Activated CD4-positive, alpha-beta T cell treated with anti-CD3 and anti-CD28 coated beads, Interleukin-2, amount 10 ng/mL, durations not matched to agents 7 days and 5 days (primary cell): ENCODE measurements around the gene GPD1. TPM values are rescaled to one million over a fixed set of nuclear protein-coding genes. Genes with fewer than 3 reads are reported as not detected.
"Not testable (repeated sequence)": the region's sequence is repeated elsewhere in the genome, so short reads cannot be mapped to it uniquely, and the experiment has no call there.

ENCODE experiments used
- CTCF ChIA-PET: fragments of 350-600 bp; sonication (Branson Sonifier 250); formaldehyde crosslinking; loops from one replicate; lab custom pipeline; 2021; ENCODE audit warnings: antibody characterized with exemption; lab: Charles Lee
- POLR2A ChIA-PET: fragments of 350-600 bp; sonication (Branson Sonifier 250); formaldehyde crosslinking; loops from one replicate; lab custom pipeline; 2021; ENCODE audit warnings: antibody characterized with exemption; lab: Charles Lee
- DNase-seq: peaks from one replicate; pipeline ENCODE4 v3.0.0-alpha.2; 2020
- H3K27ac Mint-ChIP-seq: one replicate; pipeline ENCODE4 v1.8.0; 2021; ENCODE audit warnings: mild to moderate bottlenecking, moderate library complexity, mixed read lengths
- H3K27me3 Mint-ChIP-seq: one replicate; pipeline ENCODE4 v1.8.0; 2021; ENCODE audit warnings: mixed read lengths
- H3K36me3 Mint-ChIP-seq: one replicate; pipeline ENCODE4 v1.8.0; 2021; ENCODE audit warnings: low read depth, mixed read lengths
- H3K4me1 Mint-ChIP-seq: one replicate; pipeline ENCODE4 v1.8.0; 2021; ENCODE audit warnings: mixed read lengths
- H3K4me3 Mint-ChIP-seq: one replicate; pipeline ENCODE4 v1.8.0; 2021; ENCODE audit warnings: mild to moderate bottlenecking, moderate library complexity, mixed read lengths
- H3K9me3 Mint-ChIP-seq: one replicate; pipeline ENCODE4 v1.8.0; 2021; ENCODE audit warnings: mixed read lengths
- total RNA-seq, 2 experiments: library from RNA; stranded (reverse); gene quantifications; one replicate each; pipeline ENCODE4 v1.2.3, GENCODE V29; 2021

Gene GPD1
- total RNA-seq, 2 experiments from 2014 or later: 0.25 to 0.37 TPM

DNA sequence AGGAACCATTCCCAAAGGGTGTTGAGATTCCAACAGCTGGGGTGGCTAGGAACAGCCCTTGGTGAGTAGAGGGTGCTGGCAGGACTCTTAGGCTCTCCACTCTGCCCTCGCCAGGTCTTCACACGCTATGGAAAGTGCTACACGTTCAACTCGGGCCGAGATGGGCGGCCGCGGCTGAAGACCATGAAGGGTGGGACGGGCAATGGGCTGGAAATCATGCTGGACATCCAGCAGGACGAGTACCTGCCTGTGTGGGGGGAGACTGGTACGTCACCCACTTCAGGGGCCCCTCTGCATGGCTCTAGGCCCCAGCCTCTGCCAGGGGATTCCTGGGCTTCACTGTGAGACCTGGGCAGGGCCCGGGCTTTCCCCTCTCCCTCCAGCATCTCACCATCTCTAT lies 26.7 kb upstream of the GPD1 start:
- Mint-ChIP-seq H3K4me3 (no peak overlapping the region), H3K36me3 (no peaks in the 10 kb centered on the region), H3K27me3 (no peaks in the 10 kb centered on the region), H3K9me3 (no peaks in the 10 kb centered on the region), H3K4me1 (peaks cover 2% of the 10 kb centered on the region), H3K27ac (no peak overlapping the region)
- DNase-seq: no peak
- CTCF ChIA-PET: interaction anchor here (1.1 to 3.7 kb wide), 5 partner anchors 7 to 110 kb away, joined by 3 to 16 read pairs (median 6); partner anchors contain the start of genes COX14 and SMARCD1
- POLR2A ChIA-PET: no interaction called here

DNA sequence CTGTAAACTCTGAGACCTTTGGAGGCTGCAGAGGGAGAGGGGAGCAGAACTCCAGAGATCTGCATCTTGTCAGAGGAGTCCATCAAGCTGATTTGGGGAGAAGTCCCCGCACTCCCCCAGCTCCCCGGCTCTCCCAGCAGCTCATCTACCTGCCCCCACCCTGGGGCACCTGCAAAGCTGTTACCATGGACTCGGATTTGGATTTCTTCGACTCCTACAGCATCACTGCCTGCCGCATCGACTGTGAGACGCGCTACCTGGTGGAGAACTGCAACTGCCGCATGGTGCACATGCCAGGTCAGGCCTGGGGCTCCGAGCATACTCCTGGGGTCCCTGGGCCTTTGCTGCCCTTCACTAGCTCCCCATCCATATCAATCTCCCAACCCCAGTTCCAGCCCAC lies 25.5 kb upstream of the GPD1 start:
- peaks cover 3% of the 10 kb centered on the region for H3K4me1 Mint-ChIP-seq
- ChIA-PET CTCF (interaction anchor here (0.8 kb wide), 1 partner anchor 8 kb away, joined by 3 read pairs; no protein-coding TSS in a partner anchor), POLR2A (no interaction called here)
- H3K27me3 Mint-ChIP-seq: no peaks in the 10 kb centered on the region
- no peaks in the 10 kb centered on the region for H3K9me3 Mint-ChIP-seq
- H3K4me3 Mint-ChIP-seq: no peak overlapping the region
- H3K36me3 Mint-ChIP-seq: no peaks in the 10 kb centered on the region
- DNase-seq: no peak
- no peak overlapping the region for H3K27ac Mint-ChIP-seq

DNA sequence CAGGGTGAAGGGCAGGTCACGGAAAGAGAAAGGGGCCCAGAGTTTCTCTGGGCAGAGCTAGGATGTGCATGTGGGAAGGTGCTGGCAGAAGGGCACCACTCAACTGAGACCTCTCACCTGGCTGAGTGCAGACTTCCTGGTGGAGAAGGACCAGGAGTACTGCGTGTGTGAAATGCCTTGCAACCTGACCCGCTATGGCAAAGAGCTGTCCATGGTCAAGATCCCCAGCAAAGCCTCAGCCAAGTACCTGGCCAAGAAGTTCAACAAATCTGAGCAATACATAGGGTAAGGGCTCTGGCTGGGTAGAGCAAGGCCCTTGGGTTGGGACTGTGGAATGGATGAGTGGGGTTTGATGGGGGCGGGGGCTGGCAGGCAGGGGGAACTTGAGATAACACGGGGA lies 24.0 kb upstream of the GPD1 start:
- DNase-seq: no peak
- CTCF ChIA-PET: no interaction called here
- Mint-ChIP-seq H3K36me3 (no peaks in the 10 kb centered on the region), H3K27ac (no peak overlapping the region), H3K9me3 (no peaks in the 10 kb centered on the region), H3K27me3 (no peaks in the 10 kb centered on the region), H3K4me3 (no peak overlapping the region), H3K4me1 (peaks cover 10% of the 10 kb centered on the region)
- POLR2A ChIA-PET: no interaction called here

- Mint-ChIP-seq H3K27ac (no peak overlapping the region), H3K9me3 (no peaks in the 10 kb centered on the region), H3K27me3 (no peaks in the 10 kb centered on the region), H3K36me3 (no peaks in the 10 kb centered on the region), H3K4me3 (no peak overlapping the region), H3K4me1 (peaks cover 18% of the 10 kb centered on the region)
- no peak for DNase-seq
- ChIA-PET POLR2A (no interaction called here), CTCF (interaction anchor here (2.7 to 6.0 kb wide), 2 partner anchors 11 to 30 kb away, joined by 11 to 68 read pairs; partner anchors contain the start of gene COX14)
These were observed 22.6 kb upstream of the GPD1 start for GRCh38 chr12:50081096-50081808.

- H3K4me3 Mint-ChIP-seq: no peak overlapping the region
- H3K27me3 Mint-ChIP-seq: no peaks in the 10 kb centered on the region
- no peak overlapping the region for H3K27ac Mint-ChIP-seq
- H3K9me3 Mint-ChIP-seq: no peaks in the 10 kb centered on the region
- CTCF ChIA-PET: interaction anchor here (0.5 to 6.0 kb wide), 7 partner anchors 7 to 86 kb away, joined by 3 to 68 read pairs (median 4); partner anchors contain the start of gene COX14
- POLR2A ChIA-PET: interaction anchor here (0.6 kb wide), 1 partner anchor 627 kb away, joined by 4 read pairs; no protein-coding TSS in a partner anchor
- H3K4me1 Mint-ChIP-seq: peaks cover 25% of the 10 kb centered on the region
- no peak for DNase-seq
- peaks cover 7% of the 10 kb centered on the region for H3K36me3 Mint-ChIP-seq
These were observed 21.2 kb upstream of the GPD1 start for GRCh38 chr12:50082644-50083043.

DNA sequence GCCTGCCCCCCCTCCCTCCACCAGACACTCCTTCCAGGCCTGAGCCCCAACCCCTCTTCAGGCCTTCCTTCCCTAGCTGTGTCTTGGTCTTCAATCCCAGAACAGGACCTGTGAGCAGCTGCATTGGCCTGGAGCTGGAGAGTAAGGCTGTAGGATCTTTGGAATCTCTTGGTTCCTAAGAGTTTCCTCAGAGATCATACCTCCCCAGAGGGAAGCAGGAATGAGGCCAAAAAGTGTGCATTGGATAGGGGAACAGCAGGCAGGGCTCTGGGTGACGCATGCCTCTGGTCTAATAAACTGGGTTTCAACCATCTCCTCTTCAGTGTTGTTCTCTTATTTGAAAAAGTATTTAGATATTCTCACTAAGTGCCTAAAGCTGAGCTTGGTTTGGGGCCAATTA lies 20.5 kb upstream of the GPD1 start:
- Mint-ChIP-seq H3K9me3 (no peaks in the 10 kb centered on the region), H3K27ac (peak overlapping the region; percentile 48), H3K36me3 (peaks cover 10% of the 10 kb centered on the region), H3K4me1 (peaks cover 31% of the 10 kb centered on the region), H3K27me3 (no peaks in the 10 kb centered on the region), H3K4me3 (peak overlapping the region; percentile 68)
- CTCF ChIA-PET: interaction anchor here (0.9 to 6.0 kb wide), 6 partner anchors 8 to 46 kb away, joined by 3 to 68 read pairs (median 8); partner anchors contain the start of gene COX14
- no peak for DNase-seq
- POLR2A ChIA-PET: interaction anchor here (0.6 kb wide), 1 partner anchor 626 kb away, joined by 4 read pairs; no protein-coding TSS in a partner anchor

DNA sequence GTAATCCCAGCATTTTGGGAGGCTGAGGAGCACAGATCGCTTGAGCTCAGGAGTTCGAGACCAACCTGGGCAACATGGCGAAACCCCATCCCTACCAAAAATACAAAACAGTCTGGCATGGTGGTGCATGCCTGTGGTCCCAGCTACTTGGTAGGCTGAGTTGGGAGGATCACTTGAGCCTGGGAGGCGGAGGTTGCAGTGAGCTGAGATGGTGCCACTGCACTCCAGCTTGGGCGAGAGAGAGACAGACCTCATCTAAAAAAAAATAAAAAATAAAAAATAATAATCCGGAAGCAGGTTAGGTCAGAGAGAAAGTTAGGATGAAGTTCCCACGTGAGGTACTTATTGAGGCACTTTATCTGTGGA lies 19.4 kb upstream of the GPD1 start:
- CTCF ChIA-PET: interaction anchor here (0.6 to 6.0 kb wide), 11 partner anchors 9 to 378 kb away, joined by 3 to 68 read pairs (median 5); partner anchors contain the start of genes CERS5, COX14 and GPD1
- H3K4me1 Mint-ChIP-seq: peaks cover 35% of the 10 kb centered on the region

DNA sequence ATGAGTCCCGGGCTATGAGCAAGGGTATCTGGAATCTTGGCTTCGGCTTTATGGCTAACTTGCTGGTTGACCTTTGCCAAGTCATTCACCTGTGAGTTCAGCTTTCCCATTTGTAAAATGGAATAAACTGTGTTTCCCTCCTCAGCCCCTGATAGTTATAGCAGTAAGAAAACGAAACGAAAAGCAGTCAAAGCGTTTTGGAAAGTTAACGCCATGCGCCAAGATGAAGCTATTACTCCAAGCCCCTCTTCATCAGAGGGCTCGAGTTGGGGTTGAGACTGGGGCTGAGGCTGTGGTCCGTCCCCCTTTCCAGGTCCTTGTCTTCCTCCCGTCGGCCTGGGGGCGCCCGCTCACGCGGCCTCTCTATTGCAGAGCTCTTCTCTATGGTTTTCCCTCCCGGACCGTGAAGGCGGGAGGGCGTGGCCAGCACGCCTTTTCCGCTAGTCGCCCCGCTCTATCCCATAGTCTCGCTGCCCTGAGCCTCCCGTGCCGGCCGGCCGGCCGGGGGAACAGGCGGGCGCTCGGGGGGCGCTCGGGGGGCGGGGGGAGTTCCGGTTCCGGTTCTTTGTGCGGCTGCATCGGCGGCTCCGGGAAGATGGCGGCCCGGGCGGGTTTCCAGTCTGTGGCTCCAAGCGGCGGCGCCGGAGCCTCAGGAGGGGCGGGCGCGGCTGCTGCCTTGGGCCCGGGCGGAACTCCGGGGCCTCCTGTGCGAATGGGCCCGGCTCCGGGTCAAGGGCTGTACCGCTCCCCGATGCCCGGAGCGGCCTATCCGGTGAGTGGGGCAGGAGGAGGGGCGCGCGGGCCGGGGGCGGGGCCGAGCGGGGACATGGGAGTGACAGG lies 18.8 kb upstream of the GPD1 start, which contains the start of gene SMARCD1:
SMARCD1 (plus strand) TSS at position 568 of the 840 bp plus-strand sequence; CDS start at position 596, 28 bp downstream.
- peaks cover 22% of the 10 kb centered on the region for H3K36me3 Mint-ChIP-seq
- POLR2A ChIA-PET: interaction anchor here (1.0 kb wide), 1 partner anchor 27 kb away, joined by 3 read pairs; the partner anchor contains the start of gene COX14
- H3K27ac Mint-ChIP-seq: peak within 1 kb of the TSS; percentile 95
- H3K4me3 Mint-ChIP-seq: peak within 1 kb of the TSS; percentile 97
- H3K9me3 Mint-ChIP-seq: no peaks in the 10 kb centered on the region
- DNase-seq: peak; percentile 82
- CTCF ChIA-PET: interaction anchor here (0.6 to 6.0 kb wide), 13 partner anchors 10 to 378 kb away, joined by 3 to 68 read pairs (median 5); partner anchors contain the start of genes CERS5, COX14 and GPD1
- no peaks in the 10 kb centered on the region for H3K27me3 Mint-ChIP-seq
- peaks cover 35% of the 10 kb centered on the region for H3K4me1 Mint-ChIP-seq

More for the DNA sequence above, 19.4 kb upstream of the GPD1 start:
- Mint-ChIP-seq H3K36me3 (peaks cover 18% of the 10 kb centered on the region), H3K27ac (peak overlapping the region; percentile 95), H3K4me3 (peak overlapping the region; percentile 97)
- H3K27me3 Mint-ChIP-seq, H3K9me3 Mint-ChIP-seq, DNase-seq: not testable (repeated sequence)
- POLR2A ChIA-PET: interaction anchor here (1.0 kb wide), 1 partner anchor 27 kb away, joined by 3 read pairs; the partner anchor contains the start of gene COX14

- no peaks in the 10 kb centered on the region for H3K27me3 Mint-ChIP-seq
- CTCF ChIA-PET: interaction anchor here (0.7 to 6.0 kb wide), 12 partner anchors 10 to 85 kb away, joined by 3 to 68 read pairs (median 4); partner anchors contain the start of genes COX14 and GPD1
- peak overlapping the region; percentile 91 for H3K27ac Mint-ChIP-seq
- no peak for DNase-seq
- peaks cover 27% of the 10 kb centered on the region for H3K36me3 Mint-ChIP-seq
- peak overlapping the region; percentile 97 for H3K4me3 Mint-ChIP-seq
- H3K9me3 Mint-ChIP-seq: no peaks in the 10 kb centered on the region
- POLR2A ChIA-PET: interaction anchor here (1.0 kb wide), 1 partner anchor 26 kb away, joined by 3 read pairs; the partner anchor contains the start of gene COX14
- H3K4me1 Mint-ChIP-seq: peaks cover 35% of the 10 kb centered on the region
These were observed 18.2 kb upstream of the GPD1 start for GRCh38 chr12:50085615-50086072.

DNA sequence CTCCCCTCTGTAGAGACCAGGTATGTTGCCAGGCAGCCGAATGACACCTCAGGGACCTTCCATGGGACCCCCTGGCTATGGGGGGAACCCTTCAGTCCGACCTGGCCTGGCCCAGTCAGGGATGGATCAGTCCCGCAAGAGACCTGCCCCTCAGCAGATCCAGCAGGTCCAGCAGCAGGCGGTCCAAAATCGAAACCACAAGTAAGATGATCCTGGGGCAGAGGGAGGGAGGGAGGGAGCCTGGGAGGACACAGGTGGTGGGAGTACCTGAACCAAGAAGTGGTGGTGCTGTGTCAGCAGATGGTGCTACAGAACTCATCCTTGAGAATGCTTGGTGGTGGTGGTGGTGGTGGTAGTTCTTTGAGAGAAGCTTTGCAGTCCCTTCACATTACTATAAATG lies 17.7 kb upstream of the GPD1 start:
- ChIA-PET POLR2A (no interaction called here), CTCF (interaction anchor here (0.7 to 6.0 kb wide), 4 partner anchors 11 to 47 kb away, joined by 3 to 68 read pairs (median 8); partner anchors contain the start of gene COX14)
- no peak for DNase-seq
- H3K36me3 Mint-ChIP-seq: peaks cover 29% of the 10 kb centered on the region
- H3K9me3 Mint-ChIP-seq: no peaks in the 10 kb centered on the region
- no peaks in the 10 kb centered on the region for H3K27me3 Mint-ChIP-seq
- peak overlapping the region; percentile 91 for H3K27ac Mint-ChIP-seq
- H3K4me3 Mint-ChIP-seq: peak overlapping the region; percentile 97
- peaks cover 35% of the 10 kb centered on the region for H3K4me1 Mint-ChIP-seq

- Mint-ChIP-seq H3K27me3 (no peaks in the 10 kb centered on the region), H3K9me3 (no peaks in the 10 kb centered on the region), H3K4me1 (peaks cover 35% of the 10 kb centered on the region), H3K36me3 (peaks cover 34% of the 10 kb centered on the region), H3K27ac (peak overlapping the region; percentile 34), H3K4me3 (no peak overlapping the region)
- POLR2A ChIA-PET: no interaction called here
- CTCF ChIA-PET: interaction anchor here (1.2 to 3.8 kb wide), 4 partner anchors 10 to 89 kb away, joined by 4 to 39 read pairs (median 4); partner anchors contain the start of gene COX14
- no peak for DNase-seq
These were observed 16.7 kb upstream of the GPD1 start for GRCh38 chr12:50087151-50087550.

- Mint-ChIP-seq H3K27me3 (no peaks in the 10 kb centered on the region), H3K4me1 (peaks cover 35% of the 10 kb centered on the region), H3K4me3 (no peak overlapping the region), H3K9me3 (no peaks in the 10 kb centered on the region), H3K27ac (peak overlapping the region; percentile 68), H3K36me3 (peaks cover 34% of the 10 kb centered on the region)
- POLR2A ChIA-PET: no interaction called here
- CTCF ChIA-PET: interaction anchor here (0.8 to 3.8 kb wide), 6 partner anchors 9 to 88 kb away, joined by 3 to 39 read pairs (median 4); partner anchors contain the start of gene COX14
- no peak for DNase-seq
These were observed 15.8 kb upstream of the GPD1 start for GRCh38 chr12:50087995-50088394.
